Pancreas (tissue), 10 donors: ENCODE data around the gene MTX1. TPM values are rescaled to one million over a fixed set of nuclear protein-coding genes. Genes with fewer than 3 reads are reported as not detected.

Experiments
- ATAC-seq, 4 donors: fragments of 200-7000 bp; cut with Tn5 transposase; one replicate each; pipeline versions ENCODE4 v1.8.0 to v1.9.1; 2020; ENCODE audit warnings: mild to moderate bottlenecking in 4 of 4, moderate library complexity in 4 of 4
- DNase-seq, 6 donors: peaks; one replicate each; pipeline ENCODE4 v3.0.0-alpha.2; 2020
- FAIRE-seq: peaks from 2 replicates; lab custom pipeline; 2012; peaks lifted over from hg19 to GRCh38; lab: Jason Lieb, UNC
- H3K27ac ChIP-seq, 4 donors: fragments of 200-600 bp; sonication (generic); 1 replicate in 3 of 4; 2 replicates in 1 of 4; pipeline versions ENCODE4 v1.5.0 to v1.8.0; 2020
- H3K27me3 ChIP-seq, 4 donors: fragments of 200-600 bp; one replicate each; pipeline ENCODE4 v1.8.0; 2021
- H3K36me3 ChIP-seq, 3 donors: fragments of 200-600 bp; sonication (generic) in 1 of 3; one replicate each; pipeline versions ENCODE4 v1.5.0 to v1.8.0; 2020 to 2021
- H3K4me1 ChIP-seq, 3 donors: fragments of 200-600 bp; one replicate each; pipeline ENCODE4 v1.8.0; 2021
- H3K4me3 ChIP-seq, 4 donors: fragments of 200-600 bp; sonication (generic) in 2 of 4; one replicate each; pipeline versions ENCODE4 v1.5.0 to v1.8.0; 2020 to 2021
- H3K9me3 ChIP-seq, 4 donors: fragments of 200-600 bp; one replicate each; pipeline ENCODE4 v1.8.0; 2021
- WGBS, 2 donors: extraction: QIAGEN DNeasy Blood & Tissue Kit; methylation state at CpG; one replicate each; pipeline ENCODE4 v1.1.7; 2013; 5-methylcytosine and 5-hydroxymethylcytosine counted together
- intact Hi-C, 3 donors: fragments of 100-400 bp; cut with DNase I; formaldehyde crosslinking; loops; one replicate each; pipeline versions ENCODE4 v1.11.1 to v1.14.2; 2022
- polyA plus RNA-seq, 2 donors: library from polyadenylated mRNA; stranded (reverse); fragments of 200-250 nt; gene quantifications; one replicate each; pipeline ENCODE4 v1.2.3, GENCODE V29; 2013
- total RNA-seq, 6 donors: library from RNA; stranded (reverse); fragmentation: NEBNext Ultra II Directional in 4 of 6; extraction: Animal tissue kit (Norgen Biotek cat#: 25700) in 4 of 6; gene quantifications; one replicate each; pipeline versions ENCODE4 v1.2.1 to v1.2.4, GENCODE V29; 2021 to 2023
- TF ChIP-seq, protein P1 (sequence below), 4 donors: fragments of 200-600 bp; sonication (generic) in 3 of 4; IDR thresholded peaks; one replicate each; pipeline versions ENCODE4 v1.5.0 to v1.8.0; 2021; ENCODE audit warnings: antibody characterized with exemption in 4 of 4
- donor health status: healthy with polysubstance abuse.
- donor health status: DM: no; HTN: no; CAD: no; lungs with moderate emphysema.
- donor health status: DM: no; HTN: no; CAD: no.
- donor health status: control.
- donor health status: control.
- donor health status: Bipolar disorder and iron deficiency.
- donor health status: DM: yes; HTN: yes; CAD: no.
- donor health status: DM: no; HTN: no; CAD: no.
- donor health status: DM: no; HTN: no; CAD: no.
- donor health status: DM: yes; HTN: yes; CAD: no.

Gene MTX1
- total and polyA plus RNA-seq, 8 donors: 10.7 to 36.8 (median 16.5) TPM

DNA sequence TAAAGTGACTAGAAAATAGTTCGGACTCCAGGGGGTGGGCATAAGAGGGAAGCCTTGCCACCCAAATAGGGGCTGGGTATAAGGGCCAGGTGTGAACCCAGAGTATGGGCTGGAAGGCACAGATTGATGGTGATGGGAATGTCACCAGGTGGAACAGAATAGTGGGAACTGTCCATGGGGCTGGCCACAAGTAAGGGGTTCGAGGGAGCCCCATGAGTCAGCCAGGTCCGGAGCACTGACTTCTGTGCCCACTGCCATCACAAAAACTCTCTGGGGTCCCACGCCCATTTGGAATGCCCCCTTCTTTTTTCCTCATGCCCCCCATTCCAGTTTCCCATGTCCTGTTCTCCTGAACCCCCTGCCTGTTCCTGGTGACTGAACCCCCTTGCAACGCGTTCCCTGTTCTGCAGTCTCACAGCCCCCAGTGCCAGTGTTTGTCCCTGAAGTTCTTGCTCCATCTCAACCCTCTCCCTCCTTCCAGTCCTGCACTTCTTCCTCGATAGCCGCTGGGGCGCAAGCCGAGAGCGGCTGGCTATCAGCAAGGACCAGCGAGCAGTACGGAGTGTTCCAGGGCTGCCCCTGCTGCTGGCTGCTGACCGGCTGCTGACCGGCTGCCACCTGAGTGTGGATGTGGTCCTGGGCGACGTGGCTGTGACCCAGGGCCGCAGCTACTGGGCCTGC, 27.0 kb upstream of the MTX1 start:
- Histone ChIP-seq H3K36me3 (no peaks in the 10 kb centered on the region), H3K4me3 (no peak overlapping the region), H3K9me3 (no peaks in the 10 kb centered on the region), H3K27ac (no peak overlapping the region), H3K27me3 (no peaks in the 10 kb centered on the region), H3K4me1 (peaks cover 24 to 31% (median 30%) of the 10 kb centered on the region in 3 donors)
- WGBS, 2 donors: 87 to 90% methylated on average over 18 of the region's 18 CpGs
- TF ChIP-seq, protein P1, sequence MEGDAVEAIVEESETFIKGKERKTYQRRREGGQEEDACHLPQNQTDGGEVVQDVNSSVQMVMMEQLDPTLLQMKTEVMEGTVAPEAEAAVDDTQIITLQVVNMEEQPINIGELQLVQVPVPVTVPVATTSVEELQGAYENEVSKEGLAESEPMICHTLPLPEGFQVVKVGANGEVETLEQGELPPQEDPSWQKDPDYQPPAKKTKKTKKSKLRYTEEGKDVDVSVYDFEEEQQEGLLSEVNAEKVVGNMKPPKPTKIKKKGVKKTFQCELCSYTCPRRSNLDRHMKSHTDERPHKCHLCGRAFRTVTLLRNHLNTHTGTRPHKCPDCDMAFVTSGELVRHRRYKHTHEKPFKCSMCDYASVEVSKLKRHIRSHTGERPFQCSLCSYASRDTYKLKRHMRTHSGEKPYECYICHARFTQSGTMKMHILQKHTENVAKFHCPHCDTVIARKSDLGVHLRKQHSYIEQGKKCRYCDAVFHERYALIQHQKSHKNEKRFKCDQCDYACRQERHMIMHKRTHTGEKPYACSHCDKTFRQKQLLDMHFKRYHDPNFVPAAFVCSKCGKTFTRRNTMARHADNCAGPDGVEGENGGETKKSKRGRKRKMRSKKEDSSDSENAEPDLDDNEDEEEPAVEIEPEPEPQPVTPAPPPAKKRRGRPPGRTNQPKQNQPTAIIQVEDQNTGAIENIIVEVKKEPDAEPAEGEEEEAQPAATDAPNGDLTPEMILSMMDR (IDR thresholded peaks at IDR 0.05): no peak
- ATAC-seq (no peak), FAIRE-seq (no peak), DNase-seq (peak in 3 of 6 donors; percentile 12 to 22 (median 13))
- intact Hi-C loops: no loop called here

DNA sequence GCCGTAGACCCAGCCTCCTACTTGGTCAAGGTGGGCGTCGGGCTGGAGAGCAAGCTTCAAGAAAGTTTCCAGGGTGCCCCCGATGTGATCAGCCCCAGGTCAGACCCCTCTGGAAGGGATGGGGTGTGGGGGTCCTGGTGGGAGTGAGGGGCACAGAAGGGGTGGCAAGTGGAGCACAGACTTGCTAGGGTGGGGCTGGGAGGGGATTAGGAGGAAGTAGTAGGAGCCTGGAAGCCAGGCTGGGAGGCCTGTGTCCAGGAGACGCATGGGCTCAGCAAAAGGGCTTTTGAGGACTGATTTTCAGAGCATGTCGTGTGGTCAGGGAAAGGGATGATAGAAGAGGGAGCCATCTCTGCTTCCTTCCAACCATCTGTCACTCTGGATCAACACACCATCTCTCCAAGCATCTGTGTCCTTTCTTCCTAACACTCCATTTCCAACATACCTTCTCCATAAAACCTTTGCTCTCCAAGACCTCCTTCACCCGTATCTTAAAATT, 26.4 kb upstream of the MTX1 start:
- Histone ChIP-seq H3K4me3 (no peak overlapping the region), H3K4me1 (peaks cover 29 to 31% (median 30%) of the 10 kb centered on the region in 3 donors), H3K9me3 (no peaks in the 10 kb centered on the region), H3K36me3 (no peaks in the 10 kb centered on the region), H3K27ac (no peak overlapping the region), H3K27me3 (no peaks in the 10 kb centered on the region)
- WGBS, 2 donors: 89 to 94% methylated on average over 7 of the region's 7 CpGs
- DNase-seq (peak in 4 of 6 donors; percentile 12 to 55 (median 28)), ATAC-seq (no peak), FAIRE-seq (no peak)
- TF ChIP-seq, protein P1 (IDR thresholded peaks at IDR 0.05): no peak
- intact Hi-C loops: no loop called here

DNA sequence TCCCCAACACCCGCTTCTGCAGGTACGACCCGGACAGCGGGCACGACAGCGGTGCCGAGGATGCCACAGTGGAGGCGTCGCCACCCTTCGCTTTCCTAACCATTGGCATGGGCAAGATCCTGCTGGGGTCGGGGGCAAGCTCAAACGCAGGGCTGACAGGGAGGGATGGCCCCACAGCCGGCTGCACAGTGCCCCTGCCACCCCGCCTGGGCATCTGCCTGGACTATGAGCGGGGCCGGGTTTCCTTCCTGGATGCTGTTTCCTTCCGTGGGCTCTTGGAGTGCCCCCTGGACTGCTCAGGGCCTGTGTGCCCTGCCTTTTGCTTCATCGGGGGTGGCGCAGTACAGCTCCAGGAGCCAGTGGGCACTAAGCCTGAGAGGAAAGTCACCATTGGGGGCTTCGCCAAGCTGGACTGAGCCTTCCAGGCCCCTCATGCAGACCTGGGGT, 24.7 kb upstream of the MTX1 start:
- peaks cover 28 to 34% (median 31%) of the 10 kb centered on the region in 3 donors for H3K4me1 ChIP-seq
- H3K27me3 ChIP-seq: no peaks in the 10 kb centered on the region
- intact Hi-C loops: no loop called here
- no peaks in the 10 kb centered on the region for H3K36me3 ChIP-seq
- 92 to 93% methylated on average over 20 of the region's 20 CpGs for WGBS, 2 donors
- DNase-seq (peak in 3 of 6 donors; percentile 32 to 77 (median 53)), ATAC-seq (no peak), FAIRE-seq (no peak)
- no peak overlapping the region for H3K4me3 ChIP-seq
- TF ChIP-seq, protein P1 (IDR thresholded peaks at IDR 0.05): no peak
- H3K27ac ChIP-seq: no peak overlapping the region
- H3K9me3 ChIP-seq: no peaks in the 10 kb centered on the region

DNA sequence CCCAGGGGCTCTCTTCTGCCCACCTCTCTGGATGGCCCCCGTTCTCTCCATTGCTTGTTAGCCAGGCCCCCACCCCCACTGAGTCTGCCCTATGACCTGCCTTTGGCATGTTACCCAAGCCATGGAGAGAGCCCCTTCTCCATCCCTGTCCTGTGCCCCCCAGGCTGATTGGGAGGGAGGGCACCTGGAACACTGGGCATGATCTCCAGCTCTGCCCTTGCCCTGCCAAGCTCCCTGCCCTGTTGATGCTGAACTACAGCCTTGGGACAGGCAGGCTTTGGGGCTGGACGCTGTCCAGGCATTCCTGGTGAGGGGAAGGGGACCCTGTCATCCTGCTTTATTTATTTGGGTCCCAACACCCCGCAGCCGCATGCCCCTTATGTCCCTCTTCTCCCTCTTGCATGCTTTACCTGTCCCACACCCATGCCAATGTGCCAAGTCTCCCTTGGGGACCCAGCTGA, 24.1 kb upstream of the MTX1 start:
- Histone ChIP-seq H3K27ac (peak overlapping the region; percentile 77 to 88 (median 84)), H3K36me3 (no peaks in the 10 kb centered on the region), H3K9me3 (no peaks in the 10 kb centered on the region), H3K27me3 (no peaks in the 10 kb centered on the region), H3K4me3 (no peak overlapping the region), H3K4me1 (peaks cover 28 to 34% (median 31%) of the 10 kb centered on the region in 3 donors)
- 65 to 71% methylated on average over 4 of the region's 4 CpGs for WGBS, 2 donors
- TF ChIP-seq, protein P1 (IDR thresholded peaks at IDR 0.05): no peak
- intact Hi-C loops: no loop called here
- FAIRE-seq (no peak), DNase-seq (peak in 4 of 6 donors; percentile 28 to 72 (median 48)), ATAC-seq (no peak)
